ENCODE results near the gene FAM171A2. TPM values are rescaled to one million over a fixed set of nuclear protein-coding genes. Genes with fewer than 3 reads are reported as not detected.
"Not testable (repeated sequence)": the region's sequence is repeated elsewhere in the genome, so short reads cannot be mapped to it uniquely, and the experiment has no call there.

The FAM171A2 gene
- polyA plus RNA-seq, 3 donors: 23.9 to 45.2 (median 36.9) TPM

DNA sequence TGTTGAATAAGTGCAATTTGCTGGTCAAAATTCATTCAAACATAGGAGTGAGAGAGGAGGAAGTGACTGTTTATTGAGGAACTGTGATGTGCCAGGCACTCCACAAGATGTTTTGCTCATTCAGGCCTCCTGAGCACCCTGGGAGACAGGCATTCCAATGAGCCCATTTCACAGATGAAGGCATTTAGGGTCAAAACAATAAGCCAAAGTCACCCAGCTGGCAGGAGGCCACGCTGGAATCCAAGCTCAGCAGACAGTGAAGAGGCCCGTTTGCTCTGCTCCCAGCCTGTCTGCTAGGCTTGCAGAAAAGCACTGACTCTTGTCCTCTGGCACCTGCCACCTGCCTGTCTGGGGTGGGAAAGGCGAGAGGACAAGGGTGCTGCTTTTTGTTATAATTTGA is 28.9 kb downstream of the FAM171A2 start:
- DNase-seq (ENCODE audit: extremely low read depth in 1 of 11, low read depth in 9 of 11, low spot score in 4 of 11): no peak

DNA sequence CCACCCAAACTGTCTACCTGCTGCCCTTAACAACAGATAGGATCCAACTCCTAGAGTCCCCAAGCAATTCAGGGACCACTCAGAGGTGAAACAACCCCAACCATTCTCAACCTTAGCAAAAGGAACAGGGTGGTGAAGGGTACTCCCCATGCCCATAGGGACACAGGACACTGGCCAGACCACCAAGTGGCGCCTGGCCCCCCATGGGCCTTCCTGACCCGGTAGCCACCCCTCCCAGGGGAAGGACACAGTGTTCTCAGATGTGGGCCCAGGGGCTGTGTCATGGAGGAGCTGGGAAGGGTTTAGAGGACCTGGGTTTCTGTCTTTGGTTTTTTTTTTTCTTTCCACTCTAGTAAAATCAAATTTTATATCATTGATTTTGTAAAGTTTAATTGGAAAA is 29.3 kb downstream of the FAM171A2 start:
- no peak for DNase-seq (ENCODE audit: extremely low read depth in 1 of 11, low read depth in 9 of 11, low spot score in 4 of 11)

DNA sequence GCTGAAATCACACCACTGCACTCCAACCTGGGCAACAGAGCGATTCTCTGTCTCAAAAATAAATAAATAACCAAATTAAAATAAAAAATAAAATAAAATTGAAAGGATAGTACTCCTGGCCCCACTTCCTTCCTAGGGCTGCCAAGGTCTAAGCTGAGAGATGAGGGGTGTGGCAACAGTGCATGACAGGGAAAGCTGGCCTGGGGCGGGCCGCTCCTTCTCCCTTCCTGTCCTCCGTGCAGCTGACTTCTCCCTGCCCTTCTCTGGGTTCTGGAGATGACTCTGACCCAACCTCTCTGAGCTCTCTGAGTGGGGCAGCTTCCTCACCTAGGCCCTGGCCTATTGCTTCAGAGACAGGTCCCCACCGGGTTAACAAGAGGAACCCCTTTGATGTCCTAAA is 30.3 kb downstream of the FAM171A2 start:
- DNase-seq (ENCODE audit: extremely low read depth in 1 of 11, low read depth in 9 of 11, low spot score in 4 of 11): no peak

DNA sequence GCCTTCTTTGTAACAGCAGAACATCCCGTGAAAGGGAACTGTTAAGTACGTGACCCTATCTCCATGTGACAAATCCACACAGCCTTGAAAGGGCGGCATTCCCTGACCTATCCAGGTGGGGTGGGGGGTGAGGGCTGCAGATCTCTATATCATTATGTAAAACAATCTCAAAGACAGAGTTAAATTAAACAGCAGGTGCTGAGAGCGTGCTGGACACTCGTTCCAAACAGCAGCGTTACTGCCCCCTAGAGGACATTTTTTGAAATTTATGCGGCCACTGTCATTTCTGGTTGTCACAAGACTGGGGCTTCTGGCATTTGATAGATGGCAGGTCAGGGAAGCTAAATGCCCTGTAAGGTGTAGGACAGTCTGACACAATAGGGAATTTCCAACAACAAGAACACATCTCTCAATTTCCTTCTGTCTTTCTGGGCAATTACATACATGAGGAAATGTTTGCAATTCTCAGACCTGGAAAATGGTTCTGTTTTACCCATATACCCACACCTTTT is 32.3 kb downstream of the FAM171A2 start:
- DNase-seq (ENCODE audit: extremely low read depth in 1 of 11, low read depth in 9 of 11, low spot score in 4 of 11): peak in 1 of 11 donors; percentile 83

DNA sequence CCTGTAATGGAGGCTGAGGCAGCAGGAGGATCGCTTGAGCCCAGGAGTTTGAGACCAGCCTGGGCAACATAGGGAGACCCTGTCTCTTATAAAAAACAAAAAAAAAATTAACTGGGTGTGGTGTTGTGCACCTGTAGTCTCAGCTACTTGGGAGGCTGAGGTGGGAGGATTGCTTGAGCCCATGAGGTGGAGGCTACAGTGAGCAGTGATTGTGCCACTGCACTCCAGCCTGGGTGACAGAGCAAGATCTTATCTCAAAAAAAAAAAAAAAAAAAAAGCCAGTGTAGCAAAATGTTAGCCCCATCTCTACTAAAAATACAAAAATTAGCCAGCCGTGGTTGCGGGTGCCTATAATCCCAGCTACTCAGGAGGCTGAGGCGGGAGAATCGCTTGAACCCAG is 33.4 kb downstream of the FAM171A2 start:
- DNase-seq (ENCODE audit: extremely low read depth in 1 of 11, low read depth in 9 of 11, low spot score in 4 of 11): not testable (repeated sequence)

DNA sequence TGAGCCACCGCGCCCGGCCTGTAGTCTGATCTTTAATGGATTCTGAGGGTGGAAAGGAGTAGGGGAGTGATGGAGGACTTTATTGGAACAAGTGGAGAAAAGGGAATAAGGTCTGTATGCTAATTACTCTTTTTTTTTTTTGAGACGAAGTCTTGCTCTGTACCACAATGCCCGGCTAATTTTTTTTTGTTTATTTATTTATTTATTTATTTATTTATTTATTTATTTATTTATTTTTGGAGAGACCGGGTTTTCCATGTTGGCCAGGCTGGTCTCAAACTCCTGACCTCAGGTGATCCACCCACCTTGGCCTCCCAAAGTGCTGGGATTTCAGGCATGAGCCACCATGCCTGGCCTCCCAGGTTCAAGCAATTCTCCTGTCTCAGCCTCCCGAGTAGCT is 34.1 kb downstream of the FAM171A2 start:
- DNase-seq (ENCODE audit: extremely low read depth in 1 of 11, low read depth in 9 of 11, low spot score in 4 of 11): not testable (repeated sequence)

DNA sequence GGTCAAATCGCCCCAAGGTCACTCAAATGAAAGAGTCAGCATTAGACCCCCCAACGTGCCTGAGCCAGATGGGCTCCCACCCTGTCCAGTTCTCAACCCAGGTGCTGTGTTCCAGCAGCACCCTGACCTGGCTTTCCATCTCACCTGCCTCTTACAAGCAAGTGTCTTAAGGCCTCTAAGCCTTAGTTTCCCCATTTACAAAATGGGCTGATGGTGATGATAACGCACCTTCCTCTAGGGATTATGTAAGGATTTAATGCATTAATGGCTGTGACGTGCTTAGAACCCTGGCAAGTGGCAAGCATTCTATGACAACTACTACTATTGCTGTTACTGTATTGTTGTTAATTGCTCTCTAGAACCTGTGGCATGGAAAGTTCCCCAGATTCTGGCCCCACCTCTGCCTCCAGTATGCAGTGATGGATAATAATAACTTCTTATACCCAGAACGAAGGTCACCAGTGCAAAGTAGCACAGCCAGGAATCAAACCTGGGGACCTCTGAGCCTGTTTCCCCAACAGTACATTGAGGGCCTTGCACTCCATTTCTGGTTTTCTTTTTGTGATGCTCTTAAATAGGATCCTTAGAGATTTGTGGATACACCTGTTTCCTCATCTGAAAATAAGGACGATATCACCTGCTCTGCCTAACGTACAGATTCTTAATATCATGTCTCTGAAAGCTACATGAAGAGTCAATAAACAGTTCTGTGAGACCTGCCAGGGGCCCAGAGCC is 35.8 kb downstream of the FAM171A2 start:
- DNase-seq (ENCODE audit: extremely low read depth in 1 of 11, low read depth in 9 of 11, low spot score in 4 of 11): no peak

DNA sequence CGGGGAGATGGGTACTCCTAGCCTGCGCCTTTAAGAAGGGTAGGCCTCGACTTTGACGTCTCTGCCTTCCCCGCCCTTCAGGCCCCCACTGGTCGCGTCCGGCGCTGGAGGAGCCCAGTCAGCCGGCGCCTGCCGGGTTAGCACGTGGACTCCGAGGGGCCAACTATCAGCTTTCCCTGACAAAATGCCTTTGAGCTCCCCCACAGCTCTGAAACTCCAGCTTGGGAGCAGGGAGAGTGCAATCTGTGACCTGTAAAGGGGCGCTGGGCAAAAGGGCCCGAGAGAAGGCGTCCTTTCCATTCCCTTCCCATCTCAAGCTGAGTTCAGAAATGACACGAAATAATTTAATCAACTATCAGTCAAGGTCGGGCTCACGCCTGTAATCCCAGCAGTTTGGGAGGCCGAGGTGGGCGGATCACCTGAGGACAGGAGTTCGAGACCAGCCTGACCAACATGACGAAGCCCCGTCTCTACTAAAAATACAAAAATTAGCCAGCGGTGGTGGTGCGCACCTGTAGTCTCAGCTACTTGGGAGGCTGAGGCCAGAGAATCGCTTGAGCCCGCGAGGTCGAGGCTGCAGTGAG is 36.7 kb downstream of the FAM171A2 start:
- DNase-seq (ENCODE audit: extremely low read depth in 1 of 11, low read depth in 9 of 11, low spot score in 4 of 11): peak in 9 of 11 donors; percentile 88 to 97 (median 94)

DNA sequence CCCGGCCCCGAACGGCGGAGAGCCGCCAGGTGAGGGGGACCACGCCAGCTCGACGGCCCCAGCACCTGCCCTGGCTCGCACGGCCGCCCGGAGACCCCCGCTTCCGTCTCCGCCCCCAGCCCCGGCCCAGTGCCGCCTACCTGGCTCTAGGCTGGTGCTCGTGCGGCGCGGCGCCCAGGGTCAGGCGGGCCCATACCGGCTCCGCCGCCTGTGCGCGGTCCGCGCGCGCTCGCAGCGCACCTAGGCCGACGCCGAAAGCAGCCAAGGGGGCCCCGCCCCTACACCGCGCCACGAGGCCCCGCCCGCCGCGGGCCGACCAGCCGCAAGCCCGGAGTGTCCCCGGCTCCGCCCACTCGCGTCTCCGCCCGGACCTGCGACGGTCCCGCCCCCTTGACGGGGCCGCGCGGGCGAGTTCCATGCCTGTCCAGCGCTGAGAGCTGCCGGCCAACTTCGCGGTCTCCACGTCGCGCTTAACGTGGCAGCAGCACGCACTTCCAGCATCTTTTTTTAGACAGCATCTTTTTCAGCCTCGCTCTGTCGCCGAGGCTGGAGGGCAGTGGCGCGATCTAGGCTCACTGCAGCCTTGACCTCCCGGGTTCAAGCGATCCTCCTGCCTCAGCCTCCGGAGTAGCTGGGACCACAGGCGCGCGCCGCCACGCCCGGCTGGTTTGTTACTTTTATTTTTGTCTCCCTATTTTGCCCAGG is 38.9 kb downstream of the FAM171A2 start, which contains the start of gene SLC25A39:
Gene SLC25A39 (minus strand): TSS at position 253 of the 705 bp plus-strand sequence. CDS start 1,261 bp downstream, outside the sequence.
- peak in 10 of 11 donors; percentile 83 to 93 (median 89) for DNase-seq (ENCODE audit: extremely low read depth in 1 of 11, low read depth in 9 of 11, low spot score in 4 of 11)

DNA sequence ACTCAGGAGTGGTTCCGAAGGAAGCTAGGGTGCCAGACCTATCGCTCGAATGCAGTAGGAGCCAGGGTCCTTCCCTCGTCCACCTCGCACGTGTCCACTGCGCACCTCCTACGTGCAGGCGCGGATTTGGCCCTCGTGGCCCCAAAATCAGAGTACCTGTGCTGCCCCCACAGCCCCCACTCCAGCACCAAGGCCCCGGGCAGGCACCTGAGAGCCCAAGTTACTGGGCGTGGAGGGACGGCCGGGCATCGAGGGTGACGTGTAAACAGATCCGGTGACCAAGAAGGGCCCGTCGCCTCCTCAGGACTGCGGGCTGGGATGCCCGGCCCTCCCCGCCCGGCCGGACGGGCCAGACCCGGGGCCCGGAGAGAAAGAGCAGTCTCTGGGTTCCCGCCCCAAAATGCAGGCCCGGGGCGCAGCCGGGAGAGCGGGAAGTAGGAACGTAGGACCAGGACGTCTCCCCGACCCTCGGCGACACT is 39.5 kb downstream of the FAM171A2 start:
- DNase-seq (ENCODE audit: extremely low read depth in 1 of 11, low read depth in 9 of 11, low spot score in 4 of 11): no peak

DNA sequence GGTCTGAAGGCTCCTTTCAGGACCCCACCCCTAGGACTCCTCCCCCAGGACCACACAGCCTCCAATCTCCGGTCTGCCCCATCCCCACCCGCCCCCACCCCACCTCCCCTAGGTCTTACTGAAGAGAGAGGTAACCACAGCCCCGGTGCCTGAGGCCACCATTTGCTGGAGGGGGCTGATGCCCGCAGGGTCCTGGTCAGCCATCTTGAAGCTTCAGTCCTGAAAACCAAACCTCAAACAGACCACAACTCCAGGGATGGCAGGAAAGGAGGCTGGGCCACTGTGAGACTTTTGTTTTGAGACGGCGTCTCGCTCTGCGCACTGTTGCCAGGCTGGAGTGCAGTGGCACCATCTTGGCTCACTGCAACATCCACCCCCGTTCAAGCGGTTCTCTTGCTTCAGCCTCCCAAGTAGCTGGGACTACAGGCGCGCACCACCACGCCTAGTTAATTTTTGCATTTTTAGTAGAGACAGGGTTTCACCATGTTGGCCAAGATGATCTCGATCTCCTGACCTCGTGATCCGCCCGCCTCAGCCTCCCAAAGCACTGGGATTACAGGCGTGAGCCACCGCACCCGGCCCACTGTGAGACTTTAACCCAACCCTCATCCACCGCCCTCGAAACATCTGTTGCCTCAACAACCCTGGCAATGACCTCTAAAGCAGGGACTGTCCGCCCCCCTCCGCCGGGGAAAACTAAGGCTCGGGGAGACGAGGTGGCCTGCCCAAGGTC is 40.1 kb downstream of the FAM171A2 start:
- no peak for DNase-seq (ENCODE audit: extremely low read depth in 1 of 11, low read depth in 9 of 11, low spot score in 4 of 11)

DNA sequence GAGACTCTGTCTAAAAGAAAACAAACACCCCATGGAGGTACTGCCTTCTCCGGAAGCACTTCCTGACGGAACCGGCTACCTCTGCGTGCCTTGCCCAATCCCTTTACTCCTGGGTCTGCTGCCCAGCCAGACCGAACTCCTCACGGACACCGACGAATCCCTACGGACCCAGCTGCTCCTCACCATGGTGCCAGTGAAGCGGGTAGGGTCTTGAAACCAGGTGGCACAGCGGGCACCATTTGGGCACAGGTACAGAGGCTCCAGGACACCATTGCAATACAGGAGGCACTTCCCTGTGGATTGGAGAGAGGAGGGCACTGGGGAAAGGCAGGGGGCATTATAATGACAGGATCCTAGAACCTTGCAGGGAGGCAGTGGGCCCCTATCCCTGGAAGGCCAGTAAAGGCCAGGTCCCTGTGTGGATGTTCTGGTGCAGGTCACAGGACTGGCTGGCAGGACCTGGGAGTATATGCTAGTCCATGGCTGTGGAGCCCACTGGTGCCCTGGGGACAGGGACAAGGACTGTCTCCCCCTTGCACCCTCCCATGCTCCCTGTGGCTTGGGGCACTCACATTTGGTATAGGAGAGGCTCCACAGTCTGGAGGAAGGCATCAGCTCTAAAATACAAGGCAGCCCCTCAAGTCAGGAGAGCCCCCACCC is 41.3 kb downstream of the FAM171A2 start:
- no peak for DNase-seq (ENCODE audit: extremely low read depth in 1 of 11, low read depth in 9 of 11, low spot score in 4 of 11)

DNA sequence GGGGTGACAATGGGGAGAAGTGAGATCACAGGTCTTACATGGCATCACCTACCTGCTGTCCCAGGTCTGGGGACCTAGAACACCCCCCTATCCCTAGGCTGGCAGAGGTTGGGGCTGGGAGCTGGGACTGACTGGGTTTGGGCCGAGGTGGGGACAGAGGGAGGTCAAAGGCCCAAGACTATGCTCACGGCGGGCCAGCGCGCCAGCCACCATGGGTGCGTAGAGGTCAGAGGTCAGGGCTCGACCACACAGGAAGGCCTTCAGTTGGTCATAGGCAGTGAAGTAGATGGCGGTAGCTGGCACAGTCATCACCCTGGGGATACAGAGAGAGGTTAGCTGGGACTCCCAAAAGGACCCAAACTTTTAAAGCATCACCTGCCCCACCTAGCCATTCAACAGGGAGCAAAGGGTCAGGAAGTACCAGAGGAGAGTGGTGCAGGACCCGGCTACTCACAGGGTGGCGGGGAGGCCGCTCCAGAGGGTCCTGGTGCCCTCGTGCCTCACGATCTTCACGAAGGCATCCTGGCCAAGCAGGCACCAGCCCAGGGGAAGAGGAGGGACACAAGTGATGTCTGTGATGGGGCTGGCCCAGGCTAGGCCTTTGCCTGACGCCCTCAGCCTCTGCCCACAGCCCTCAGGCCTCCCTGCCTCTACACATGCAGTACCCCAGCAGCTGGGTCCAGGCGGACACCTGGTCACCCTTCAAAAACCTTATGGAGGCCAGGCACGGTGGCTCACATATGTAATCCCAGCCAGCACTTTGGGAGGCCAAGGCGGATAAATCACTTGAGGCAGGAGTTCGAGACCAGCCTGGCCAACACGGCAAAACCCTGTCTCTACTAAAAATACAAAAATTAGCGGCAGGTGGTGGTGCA is 42.2 kb downstream of the FAM171A2 start:
- no peak for DNase-seq (ENCODE audit: extremely low read depth in 1 of 11, low read depth in 9 of 11, low spot score in 4 of 11)

DNA sequence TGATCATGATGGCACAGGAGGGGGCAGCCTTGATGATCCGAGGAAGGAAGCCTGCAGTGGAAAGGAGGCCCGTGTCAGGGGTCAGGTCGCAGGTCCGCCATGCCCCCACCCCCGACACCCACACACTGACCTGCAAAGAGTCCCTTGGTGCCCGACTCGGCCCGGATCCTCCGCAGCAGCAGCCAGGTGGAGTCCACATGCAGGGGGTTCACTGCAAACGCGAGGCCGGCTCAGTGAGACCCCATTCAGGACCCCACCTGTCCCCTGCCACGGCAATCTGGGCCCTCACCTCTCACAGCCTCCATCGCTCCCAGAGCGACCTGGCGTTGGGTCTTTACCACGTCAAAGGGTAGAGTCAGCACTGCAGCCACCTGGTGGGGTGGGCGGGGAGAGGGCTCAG is 43.6 kb downstream of the FAM171A2 start:
- no peak for DNase-seq (ENCODE audit: extremely low read depth in 1 of 11, low read depth in 9 of 11, low spot score in 4 of 11)

DNA sequence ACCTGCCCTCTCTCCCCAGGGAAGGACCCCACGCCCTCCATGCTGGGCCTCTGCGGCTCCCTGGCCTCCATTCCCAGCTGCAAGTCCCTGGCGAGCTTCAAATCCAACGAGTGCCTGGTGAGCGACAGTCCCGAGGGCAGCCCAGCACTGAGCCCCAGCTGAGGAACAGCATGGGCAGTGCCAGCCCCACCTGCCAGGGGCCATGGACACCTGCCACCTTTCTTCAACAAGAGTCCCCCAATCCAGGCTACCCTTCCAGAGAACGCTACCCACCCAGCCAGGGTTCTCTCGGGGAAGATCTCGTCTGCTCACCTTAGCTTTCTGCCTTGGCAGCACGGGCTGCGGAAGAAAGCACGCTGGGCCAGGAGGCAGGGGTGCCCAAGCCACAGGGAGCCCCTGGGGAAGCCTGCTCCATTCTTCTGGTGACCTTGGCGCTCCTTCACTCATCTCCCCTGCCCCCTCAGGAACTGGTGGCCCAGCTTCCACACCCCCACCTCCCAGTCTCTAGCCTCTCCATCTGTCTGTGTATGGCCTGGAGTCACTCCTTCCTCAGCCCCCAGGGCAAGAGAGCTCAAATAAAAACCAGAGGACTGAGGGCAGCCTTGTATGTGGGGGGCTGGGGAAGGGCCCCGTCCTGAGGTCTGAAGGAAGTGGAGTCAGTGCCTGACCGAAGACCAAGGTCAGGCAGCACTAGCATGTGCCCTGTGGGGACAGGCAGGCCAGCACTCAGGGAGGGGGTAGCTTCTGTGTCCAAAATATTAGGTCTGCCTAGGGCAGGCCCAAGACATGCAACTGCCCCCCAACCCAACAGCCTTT is 45.4 kb downstream of the FAM171A2 start:
- DNase-seq (ENCODE audit: extremely low read depth in 1 of 11, low read depth in 9 of 11, low spot score in 4 of 11): no peak

DNA sequence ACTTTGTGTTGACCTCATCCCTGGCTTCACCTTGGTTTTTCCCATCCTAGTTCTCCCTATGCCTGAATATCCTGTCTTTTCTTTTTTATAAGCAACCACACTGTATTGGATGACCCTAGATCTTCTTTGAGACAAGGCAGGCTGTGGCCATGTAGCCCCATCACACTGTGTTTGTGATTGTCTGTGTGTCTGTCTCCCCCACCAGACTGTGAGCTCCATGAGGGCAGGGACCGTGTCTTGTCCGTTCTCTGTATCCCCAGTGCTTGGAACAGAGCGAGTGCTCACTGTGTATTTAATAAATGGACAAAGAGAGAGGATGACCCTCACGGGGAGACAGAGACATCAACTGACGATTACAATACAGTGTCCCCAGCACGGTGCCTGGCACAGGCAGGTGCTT is 46.1 kb downstream of the FAM171A2 start:
- DNase-seq (ENCODE audit: extremely low read depth in 1 of 11, low read depth in 9 of 11, low spot score in 4 of 11): no peak

Data from renal cortex interstitium (tissue), 11 donors.